PC-9 (cell line): Measurements from ENCODE around the gene SCAMP2. TPM values are rescaled to one million over a fixed set of nuclear protein-coding genes. Genes with fewer than 3 reads are reported as not detected.
A peak's percentile ranks its signal among the peaks of the same experiment; 100 is the strongest.

Experiments
- BruUV-seq: library from RNA; stranded (reverse); fragments of 400-500 nt; replicated peaks from 2 replicates; lab custom pipeline; 2021; lab: Mats Ljungman, UMichigan
- CTCF ChIA-PET: fragments of 300-600 bp; sonication (Branson Sonifier 250); formaldehyde crosslinking; loops from one replicate; lab custom pipeline; 2022; ENCODE audit warnings: antibody characterized with exemption; lab: Charles Lee
- POLR2A ChIA-PET: fragments of 300-600 bp; sonication (Branson Sonifier 250); formaldehyde crosslinking; loops from one replicate; lab custom pipeline; 2022; ENCODE audit warnings: antibody characterized with exemption; ENCODE audit not compliant: unreplicated experiment; lab: Charles Lee
- DNase-seq, 2 experiments: peaks; one replicate each; pipeline versions ENCODE4 v3.0.0 to v3.0.0-alpha.2; 2015 to 2022; ENCODE audit warnings: mixed read lengths in 1 of 2
- H2AFZ ChIP-seq: fragments of 200-600 bp; sonication (generic); 2 replicates; pipeline ENCODE4 v1.8.1; 2017; ENCODE audit warnings: antibody characterized with exemption
- H3F3A ChIP-seq: fragments of 200-600 bp; sonication (generic); 2 replicates; pipeline ENCODE4 v1.8.1; 2017; ENCODE audit warnings: antibody characterized with exemption, mild to moderate bottlenecking, low read depth; ENCODE audit not compliant: insufficient read depth
- H3K27ac ChIP-seq: fragments of 200-600 bp; sonication (generic); 2 replicates; pipeline ENCODE4 v1.6.1; 2016; ENCODE audit warnings: mixed run types
- H3K27me3 ChIP-seq: fragments of 200-600 bp; sonication (generic); 2 replicates; pipeline ENCODE4 v1.6.1; 2016; ENCODE audit warnings: low read depth, mixed run types; ENCODE audit not compliant: insufficient read depth
- H3K36me3 ChIP-seq: fragments of 200-600 bp; sonication (generic); 2 replicates; pipeline ENCODE4 v1.6.1; 2016; ENCODE audit warnings: low read depth, mixed run types
- H3K4me1 ChIP-seq: fragments of 200-600 bp; sonication (generic); replicated peaks from 2 replicates; pipeline ENCODE4 v1.6.1; 2016; ENCODE audit warnings: mixed run types; ENCODE audit not compliant: insufficient read depth
- H3K4me2 ChIP-seq: fragments of 200-600 bp; sonication (generic); 2 replicates; pipeline ENCODE4 v1.6.1; 2017; ENCODE audit warnings: mixed run types
- H3K4me3 ChIP-seq: fragments of 200-600 bp; sonication (generic); 2 replicates; pipeline ENCODE4 v1.6.1; 2016; ENCODE audit warnings: mixed run types
- H3K79me2 ChIP-seq: fragments of 200-600 bp; sonication (generic); 2 replicates; pipeline ENCODE4 v1.6.1; 2017; ENCODE audit warnings: low read depth, mixed run types
- H3K9me2 ChIP-seq: fragments of 200-600 bp; sonication (generic); 2 replicates; pipeline ENCODE4 v1.8.1; 2017; ENCODE audit warnings: mild to moderate bottlenecking; ENCODE audit not compliant: insufficient read depth
- H3K9me3 ChIP-seq: fragments of 200-600 bp; sonication (generic); 2 replicates; pipeline ENCODE4 v1.8.1; 2016; ENCODE audit warnings: low read depth; ENCODE audit not compliant: insufficient read depth
- H4K20me1 ChIP-seq: fragments of 200-600 bp; sonication (generic); 2 replicates; pipeline ENCODE4 v1.8.1; 2017; ENCODE audit not compliant: insufficient read depth
- CTCF ChIP-seq: fragments of 200-600 bp; sonication (generic); conservative IDR thresholded peaks from 2 replicates; pipeline ENCODE4 v1.6.1; 2017; ENCODE audit warnings: mixed run types, antibody characterized with exemption, mild to moderate bottlenecking, moderate library complexity
- EZH2 ChIP-seq: fragments of 200-600 bp; sonication (generic); IDR thresholded peaks from 2 replicates; pipeline ENCODE4 v1.8.0; 2017; ENCODE audit warnings: antibody characterized with exemption, low read depth
- intact Hi-C: fragments of 100-400 bp; cut with micrococcal nuclease; formaldehyde crosslinking; loops from one replicate; pipeline ENCODE4 v1.10.0; 2022; ENCODE audit not compliant: unreplicated experiment
- total RNA-seq: library from RNA; stranded (reverse); gene quantifications from 2 replicates; pipeline ENCODE4 v1.2.3, GENCODE V29; 2021

The SCAMP2 gene
- total RNA-seq, 1 experiment from 2014 or later: 84.6 TPM

DNA sequence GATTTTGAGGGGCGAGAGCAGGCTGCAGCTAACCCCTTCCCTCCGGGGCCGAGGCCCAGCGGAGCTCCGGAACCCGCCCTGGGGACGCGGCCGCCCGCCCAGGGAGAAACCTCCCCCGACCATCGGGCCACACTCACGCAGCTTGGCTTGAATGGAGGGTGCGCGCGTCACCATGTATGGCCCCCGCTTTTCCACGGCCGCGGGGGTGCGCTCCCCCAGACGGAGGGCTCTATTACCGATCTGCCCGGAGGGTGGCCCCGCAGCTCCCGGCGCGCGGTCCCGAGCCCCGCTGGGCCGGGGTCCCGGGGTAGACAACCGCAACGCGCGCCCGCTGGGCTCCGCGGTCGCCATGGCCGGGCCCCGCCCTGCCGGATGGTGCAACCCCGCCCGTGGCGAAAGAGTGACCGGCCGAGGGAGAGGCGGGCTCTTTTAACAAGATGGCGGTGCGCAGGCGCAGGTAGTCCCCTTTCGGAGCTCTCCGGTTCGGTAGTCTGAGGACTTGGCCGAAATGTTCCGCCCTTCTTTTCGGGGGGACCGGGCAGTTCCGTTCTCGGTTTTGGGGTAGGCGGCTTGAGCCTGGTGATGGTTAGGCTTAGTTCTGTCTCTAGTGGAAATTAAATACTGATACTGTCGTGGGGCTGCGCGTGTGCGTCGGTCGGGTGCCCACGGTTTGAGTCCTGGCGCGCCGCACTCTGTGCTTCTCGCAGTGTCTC lies 33.4 kb upstream of the SCAMP2 start, which contains the start of gene FAM219B:
FAM219B (minus strand) TSS at position 402 of the 713 bp plus-strand sequence; CDS start at position 351, 51 bp downstream.
- no peak for TF ChIP-seq EZH2
- Histone ChIP-seq H2AFZ (peak within 1 kb of the TSS; percentile 100), H3K9me3 (no peaks in the 10 kb centered on the region), H4K20me1 (no peaks in the 10 kb centered on the region), H3K79me2 (peaks cover 26% of the 10 kb centered on the region), H3K36me3 (peaks cover 17% of the 10 kb centered on the region; the same call in 1 of the 2 replicates), H3K9me2 (no peaks in the 10 kb centered on the region), H3K4me1 (peaks cover 28% of the 10 kb centered on the region), H3K27me3 (no peaks in the 10 kb centered on the region), H3K4me2 (peak within 1 kb of the TSS; percentile 93), H3K4me3 (peak within 1 kb of the TSS; percentile 96), H3F3A (peaks cover 25% of the 10 kb centered on the region; the same call in 1 of the 2 replicates), H3K27ac (peak within 1 kb of the TSS; percentile 52)
- BruUV-seq: no TSS peak
- intact Hi-C loops: loop anchor here (2.0 kb wide), 1 partner anchor 32 kb away; the partner anchor contains the start of gene COX5A
- ChIA-PET POLR2A (interaction anchor here (0.7 kb wide), 1 partner anchor 36 kb away, joined by 3 read pairs; no protein-coding TSS in a partner anchor), CTCF (interaction anchor here (0.5 to 0.6 kb wide), 2 partner anchors 40 to 89 kb away, joined by 5 read pairs; no protein-coding TSS in a partner anchor)
- DNase-seq: peak; percentile 62 to 87

DNA sequence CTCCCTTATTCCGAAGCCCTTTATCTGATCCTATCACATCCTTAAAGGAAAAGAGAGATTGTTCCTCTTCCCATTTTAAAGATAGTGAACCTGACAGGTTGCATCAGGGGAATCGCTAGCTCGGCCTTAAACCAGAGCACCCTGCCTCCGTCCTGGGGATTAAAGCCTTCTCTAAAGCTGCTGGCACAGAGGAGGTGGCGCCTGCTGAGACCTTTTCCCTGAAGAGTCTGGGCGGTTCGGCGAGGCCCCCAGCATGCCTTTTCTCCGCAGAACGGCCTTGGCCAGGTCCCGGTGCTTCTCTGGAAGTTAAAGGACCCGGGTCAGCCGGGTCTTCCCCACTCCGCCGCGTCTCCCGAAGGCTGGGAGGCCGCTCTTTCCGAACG lies 32.9 kb upstream of the SCAMP2 start:
- Histone ChIP-seq H3K27ac (peak overlapping the region; percentile 52), H3K4me1 (peaks cover 32% of the 10 kb centered on the region), H2AFZ (peak overlapping the region; percentile 100), H3F3A (peaks cover 28% of the 10 kb centered on the region; the same call in 1 of the 2 replicates), H3K9me3 (no peaks in the 10 kb centered on the region), H4K20me1 (no peaks in the 10 kb centered on the region), H3K27me3 (no peaks in the 10 kb centered on the region), H3K79me2 (peaks cover 26% of the 10 kb centered on the region), H3K9me2 (no peaks in the 10 kb centered on the region), H3K4me3 (peak overlapping the region; percentile 96), H3K36me3 (peaks cover 17% of the 10 kb centered on the region; the same call in 1 of the 2 replicates), H3K4me2 (peak overlapping the region; percentile 93)
- no peak for TF ChIP-seq EZH2
- no peak for TF ChIP-seq CTCF
- DNase-seq: peak in 1 of 2 experiments; percentile 35
- POLR2A ChIA-PET: interaction anchor here (0.6 kb wide), 1 partner anchor 51 kb away, joined by 5 read pairs; no protein-coding TSS in a partner anchor
- CTCF ChIA-PET: interaction anchor here (0.5 to 0.6 kb wide), 3 partner anchors 40 to 259 kb away, joined by 5 to 8 read pairs (median 5); no protein-coding TSS in a partner anchor
- intact Hi-C loops: loop anchor here (2.0 kb wide), 1 partner anchor 33 kb away; the partner anchor contains the start of gene COX5A
- BruUV-seq: TSS peak; percentile 30

DNA sequence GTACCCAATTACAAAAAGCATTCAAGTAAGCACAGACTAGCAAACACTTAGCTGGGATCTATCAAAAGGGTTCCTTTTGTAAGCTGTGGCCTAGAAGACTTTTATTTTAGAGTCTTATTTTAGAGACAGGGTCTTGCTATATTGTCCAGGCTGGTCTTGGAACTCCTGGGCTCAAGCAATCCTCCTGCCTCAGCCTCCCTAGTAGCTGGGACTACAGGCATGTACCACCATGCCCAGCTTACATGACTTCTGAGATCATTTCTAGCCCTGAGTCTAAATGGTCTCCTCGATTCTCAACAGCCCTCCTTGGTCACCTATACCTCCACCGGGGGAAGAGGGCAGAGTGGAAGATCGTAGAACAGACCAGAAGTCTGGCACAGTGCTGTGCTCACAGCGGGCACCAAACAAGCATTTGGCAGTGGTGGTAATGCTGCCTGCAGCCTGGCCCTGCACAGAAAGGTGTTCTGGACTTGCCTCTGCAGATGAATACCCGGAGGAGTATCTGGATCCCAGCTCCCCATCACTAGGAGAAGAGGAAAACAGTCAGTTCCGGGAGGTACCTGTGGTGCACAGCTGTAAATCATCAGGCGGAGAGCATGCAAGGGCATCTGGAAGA lies 31.1 kb upstream of the SCAMP2 start:
- Histone ChIP-seq H3K27me3 (no peaks in the 10 kb centered on the region), H3K27ac (no peak overlapping the region), H3F3A (peaks cover 33% of the 10 kb centered on the region; the same call in 1 of the 2 replicates), H3K9me3 (no peaks in the 10 kb centered on the region), H3K79me2 (peaks cover 26% of the 10 kb centered on the region), H3K9me2 (no peaks in the 10 kb centered on the region), H3K4me3 (no peak overlapping the region), H2AFZ (no peak overlapping the region), H3K4me1 (peaks cover 32% of the 10 kb centered on the region), H3K4me2 (no peak overlapping the region), H3K36me3 (peaks cover 21% of the 10 kb centered on the region; the same call in 1 of the 2 replicates), H4K20me1 (no peaks in the 10 kb centered on the region)
- no peak for DNase-seq
- POLR2A ChIA-PET: interaction anchor here (0.6 kb wide), 1 partner anchor 87 kb away, joined by 4 read pairs; no protein-coding TSS in a partner anchor
- no peak for TF ChIP-seq CTCF
- TF ChIP-seq EZH2: no peak
- intact Hi-C loops: loop anchor here (5.0 kb wide), 1 partner anchor 87 kb away; no protein-coding TSS in a partner anchor
- CTCF ChIA-PET: interaction anchor here (1.1 kb wide), 1 partner anchor 15 kb away, joined by 5 read pairs; the partner anchor contains the start of gene MPI
- no TSS peak for BruUV-seq
